Left renal cortex interstitium (tissue), 4 donors: ENCODE data around the gene AGPAT1. TPM values are rescaled to one million over a fixed set of nuclear protein-coding genes. Genes with fewer than 3 reads are reported as not detected.
A peak's percentile ranks its signal among the peaks of the same experiment; 100 is the strongest.
"Not testable (repeated sequence)": the region's sequence is repeated elsewhere in the genome, so short reads cannot be mapped to it uniquely, and the experiment has no call there.

Source experiments
- DNase-seq, 4 donors: peaks; one replicate each; pipeline ENCODE4 v3.0.0-alpha.2; 2013; ENCODE audit warnings: low read depth in 4 of 4, low spot score in 2 of 4, missing footprints in 1 of 4
- polyA plus RNA-seq, 4 donors: library from polyadenylated mRNA; unstranded; fragments of 120-200 nt; gene quantifications; one replicate each; pipeline ENCODE4 v1.2.1, GENCODE V29; 2013; ENCODE audit not compliant: insufficient read length in 4 of 4

Gene AGPAT1
- polyA plus RNA-seq, 4 donors, result 93.4 to 114 (median 104) TPM

GRCh38 chr6:32200711-32201475 lies 25.0 kb upstream of the AGPAT1 start:
- DNase-seq, result no peak

GRCh38 chr6:32198866-32199265 lies 23.0 kb upstream of the AGPAT1 start:
- DNase-seq, result no peak

GRCh38 chr6:32198345-32198696 lies 22.4 kb upstream of the AGPAT1 start:
- no peak for DNase-seq

GRCh38 chr6:32196682-32197616 lies 21.1 kb upstream of the AGPAT1 start:
- DNase-seq, result no peak

GRCh38 chr6:32195902-32196681 lies 20.2 kb upstream of the AGPAT1 start:
- DNase-seq, result peak; percentile 83 to 91 (median 83)

- peak; percentile 96 to 99 (median 99) for DNase-seq
Observed at GRCh38 chr6:32195652-32195901, 19.7 kb upstream of the AGPAT1 start.

- no peak for DNase-seq
Observed at GRCh38 chr6:32194825-32195651, 19.2 kb upstream of the AGPAT1 start.

GRCh38 chr6:32194388-32194787 lies 18.5 kb upstream of the AGPAT1 start:
- no peak for DNase-seq

- DNase-seq, result not testable (repeated sequence)
Observed at GRCh38 chr6:32193096-32193495, 17.2 kb upstream of the AGPAT1 start.

GRCh38 chr6:32192608-32193039 lies 16.7 kb upstream of the AGPAT1 start, which contains the start of gene GPSM3:
GPSM3 (minus strand) TSS chr6:32192643; CDS start chr6:32192513, 130 bp downstream.
- DNase-seq, result no peak

GRCh38 chr6:32191696-32192607 lies 16.1 kb upstream of the AGPAT1 start:
- DNase-seq, result no peak

GRCh38 chr6:32190911-32191677 lies 15.2 kb upstream of the AGPAT1 start:
- DNase-seq, result no peak

GRCh38 chr6:32190054-32190851 lies 14.4 kb upstream of the AGPAT1 start, which contains the start of gene PBX2:
PBX2 (minus strand) TSS chr6:32190202; CDS start chr6:32189915, 287 bp downstream.
- DNase-seq, result peak; percentile 77 to 93 (median 88)

- DNase-seq, result no peak
Observed at GRCh38 chr6:32189742-32190053, 13.8 kb upstream of the AGPAT1 start.

- no peak for DNase-seq
Observed at GRCh38 chr6:32189069-32189741, 13.3 kb upstream of the AGPAT1 start.

GRCh38 chr6:32188381-32189068 lies 12.6 kb upstream of the AGPAT1 start:
- no peak for DNase-seq
